Measurements from ENCODE around the gene SOX4. TPM values are rescaled to one million over a fixed set of nuclear protein-coding genes. Genes with fewer than 3 reads are reported as not detected.

The SOX4 gene
- total and polyA plus RNA-seq, 2 donors (not counting 1 experiment from before 2014, with no cell fraction given) = 5.1 to 38.1 TPM

DNA sequence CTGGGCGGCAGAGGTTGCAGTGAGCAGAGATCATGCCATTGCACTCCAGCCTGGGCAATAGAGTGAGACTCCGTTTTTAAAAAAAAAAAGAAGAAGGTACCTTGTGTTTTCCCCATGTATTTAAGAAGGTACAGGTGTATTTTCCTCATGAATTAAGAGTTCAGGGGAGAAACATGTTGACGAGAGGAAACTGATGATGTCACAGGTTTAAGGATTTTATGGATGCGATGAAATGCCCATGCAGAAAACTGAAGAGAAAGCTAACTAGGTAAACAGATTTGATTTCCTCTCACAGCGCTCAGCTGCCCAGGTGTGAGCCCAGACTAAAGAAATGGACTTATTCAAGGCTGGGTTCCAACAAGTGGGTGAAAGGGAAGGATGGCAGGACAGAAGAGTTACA is 38.4 kb upstream of the SOX4 start:
- H2AFZ ChIP-seq (ENCODE audit: low read length) = no peak overlapping the region
- DNase-seq (ENCODE audit: low read depth in 2 of 2) = no peak
- H3K9me3 ChIP-seq (ENCODE audit: control insufficient read depth, insufficient read depth, low read depth, low read length) = no peaks in the 10 kb centered on the region
- H3K4me3 ChIP-seq (replicated peaks in 1 of 4; ENCODE audit: control extremely low read depth in 1 of 4, insufficient read depth in 1 of 4, low read depth in 3 of 4, low read length in 4 of 4) = no peak overlapping the region
- no peaks in the 10 kb centered on the region for H3K27me3 ChIP-seq (ENCODE audit: control insufficient read depth, insufficient read depth, low read length)
- H3K4me2 ChIP-seq (ENCODE audit: extremely low read depth, insufficient read depth, low read length) = no peak overlapping the region
- no peaks in the 10 kb centered on the region for H4K20me1 ChIP-seq (ENCODE audit: control insufficient read depth, extremely low read depth, insufficient read depth, low read length)
- H3K36me3 ChIP-seq (ENCODE audit: control insufficient read depth, insufficient read depth, low read length) = no peaks in the 10 kb centered on the region
- H3K79me2 ChIP-seq (ENCODE audit: control insufficient read depth, insufficient read depth, low read length) = no peaks in the 10 kb centered on the region
- no peak for TF ChIP-seq EZH2 (IDR thresholded peaks at IDR 0.05; ENCODE audit: low read length, missing control alignments)
- TF ChIP-seq, protein P1, sequence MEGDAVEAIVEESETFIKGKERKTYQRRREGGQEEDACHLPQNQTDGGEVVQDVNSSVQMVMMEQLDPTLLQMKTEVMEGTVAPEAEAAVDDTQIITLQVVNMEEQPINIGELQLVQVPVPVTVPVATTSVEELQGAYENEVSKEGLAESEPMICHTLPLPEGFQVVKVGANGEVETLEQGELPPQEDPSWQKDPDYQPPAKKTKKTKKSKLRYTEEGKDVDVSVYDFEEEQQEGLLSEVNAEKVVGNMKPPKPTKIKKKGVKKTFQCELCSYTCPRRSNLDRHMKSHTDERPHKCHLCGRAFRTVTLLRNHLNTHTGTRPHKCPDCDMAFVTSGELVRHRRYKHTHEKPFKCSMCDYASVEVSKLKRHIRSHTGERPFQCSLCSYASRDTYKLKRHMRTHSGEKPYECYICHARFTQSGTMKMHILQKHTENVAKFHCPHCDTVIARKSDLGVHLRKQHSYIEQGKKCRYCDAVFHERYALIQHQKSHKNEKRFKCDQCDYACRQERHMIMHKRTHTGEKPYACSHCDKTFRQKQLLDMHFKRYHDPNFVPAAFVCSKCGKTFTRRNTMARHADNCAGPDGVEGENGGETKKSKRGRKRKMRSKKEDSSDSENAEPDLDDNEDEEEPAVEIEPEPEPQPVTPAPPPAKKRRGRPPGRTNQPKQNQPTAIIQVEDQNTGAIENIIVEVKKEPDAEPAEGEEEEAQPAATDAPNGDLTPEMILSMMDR (conservative IDR thresholded peaks at IDR 0.05 in 1 of 2, IDR thresholded peaks at IDR 0.05 in 1 of 2; ENCODE audit: low read depth in 1 of 2, low read length in 2 of 2) = no peak
- H3K4me1 ChIP-seq (ENCODE audit: control insufficient read depth, extremely low read depth, insufficient read depth, low read length) = no peaks in the 10 kb centered on the region
- no peak overlapping the region for H3K27ac ChIP-seq (ENCODE audit: insufficient read depth, low read length)
- H3K9ac ChIP-seq (ENCODE audit: insufficient read depth, low read length) = no peak overlapping the region

DNA sequence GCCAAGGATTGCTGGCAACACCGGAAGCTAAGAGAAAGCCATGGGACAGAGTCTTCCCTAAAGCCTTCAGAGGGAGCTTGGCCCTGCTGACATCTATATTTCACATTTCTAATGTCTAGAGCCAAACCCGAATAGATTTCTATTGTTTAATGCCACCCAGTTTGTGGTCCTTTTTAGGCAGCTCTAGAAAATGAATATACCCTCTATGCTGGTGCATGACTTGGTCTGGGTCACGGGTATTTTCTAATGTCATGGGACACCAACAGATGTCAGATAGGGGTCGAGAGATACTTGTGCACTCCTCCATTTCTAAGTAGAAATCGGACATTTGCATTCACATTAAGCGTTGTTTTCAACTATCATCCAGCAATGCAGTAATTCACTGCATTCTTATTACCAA is 37.0 kb upstream of the SOX4 start:
- Histone ChIP-seq H3K9me3 (ENCODE audit: control insufficient read depth, insufficient read depth, low read depth, low read length) (no peaks in the 10 kb centered on the region), H3K27me3 (ENCODE audit: control insufficient read depth, insufficient read depth, low read length) (no peaks in the 10 kb centered on the region), H3K36me3 (ENCODE audit: control insufficient read depth, insufficient read depth, low read length) (no peaks in the 10 kb centered on the region), H3K4me1 (ENCODE audit: control insufficient read depth, extremely low read depth, insufficient read depth, low read length) (no peaks in the 10 kb centered on the region), H3K9ac (ENCODE audit: insufficient read depth, low read length) (no peak overlapping the region), H2AFZ (ENCODE audit: low read length) (no peak overlapping the region), H3K79me2 (ENCODE audit: control insufficient read depth, insufficient read depth, low read length) (no peaks in the 10 kb centered on the region), H4K20me1 (ENCODE audit: control insufficient read depth, extremely low read depth, insufficient read depth, low read length) (no peaks in the 10 kb centered on the region), H3K4me3 (replicated peaks in 1 of 4; ENCODE audit: control extremely low read depth in 1 of 4, insufficient read depth in 1 of 4, low read depth in 3 of 4, low read length in 4 of 4) (no peak overlapping the region), H3K4me2 (ENCODE audit: extremely low read depth, insufficient read depth, low read length) (no peak overlapping the region), H3K27ac (ENCODE audit: insufficient read depth, low read length) (no peak overlapping the region)
- DNase-seq (ENCODE audit: low read depth in 2 of 2) = no peak
- no peak for TF ChIP-seq EZH2 (IDR thresholded peaks at IDR 0.05; ENCODE audit: low read length, missing control alignments)
- TF ChIP-seq, protein P1 (conservative IDR thresholded peaks at IDR 0.05 in 1 of 2, IDR thresholded peaks at IDR 0.05 in 1 of 2; ENCODE audit: low read depth in 1 of 2, low read length in 2 of 2) = no peak

DNA sequence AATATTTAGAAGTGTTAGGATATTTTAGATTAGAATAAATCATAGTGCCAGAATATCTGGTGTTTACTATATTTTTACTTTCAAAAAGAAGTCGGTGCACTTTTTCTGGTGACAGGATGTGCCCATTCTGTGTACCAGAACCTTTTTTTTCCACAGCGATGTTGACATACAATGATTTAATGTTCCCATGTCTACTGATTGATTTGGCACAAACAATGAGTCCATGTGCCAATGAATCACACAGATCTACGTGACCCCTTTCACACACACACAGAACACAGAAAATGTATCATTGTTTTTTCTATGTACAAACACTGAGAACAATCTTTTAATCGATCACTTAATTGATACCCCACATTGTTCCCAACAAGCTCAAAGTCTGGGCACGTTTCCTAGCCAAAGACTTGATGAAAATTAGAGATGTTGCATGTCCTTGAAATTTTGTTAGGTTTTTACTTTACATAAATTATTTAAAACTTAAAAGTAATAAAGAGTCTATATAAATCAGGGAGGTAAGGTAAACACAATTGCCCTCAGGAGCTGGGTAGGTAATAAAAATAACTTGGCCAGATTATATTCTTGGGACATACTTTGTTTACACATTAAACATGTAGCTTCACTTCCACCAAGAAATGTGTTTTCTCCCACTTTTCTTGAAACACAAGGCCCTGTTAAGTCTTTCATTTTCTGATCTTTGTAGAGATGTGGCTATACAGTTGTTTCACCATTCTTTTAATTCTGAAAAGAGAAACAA is 36.4 kb upstream of the SOX4 start:
- Histone ChIP-seq H3K9ac (ENCODE audit: insufficient read depth, low read length) (no peak overlapping the region), H3K4me1 (ENCODE audit: control insufficient read depth, extremely low read depth, insufficient read depth, low read length) (no peaks in the 10 kb centered on the region), H3K4me2 (ENCODE audit: extremely low read depth, insufficient read depth, low read length) (no peak overlapping the region), H3K36me3 (ENCODE audit: control insufficient read depth, insufficient read depth, low read length) (no peaks in the 10 kb centered on the region), H3K27me3 (ENCODE audit: control insufficient read depth, insufficient read depth, low read length) (no peaks in the 10 kb centered on the region), H2AFZ (ENCODE audit: low read length) (no peak overlapping the region), H3K9me3 (ENCODE audit: control insufficient read depth, insufficient read depth, low read depth, low read length) (no peaks in the 10 kb centered on the region), H3K27ac (ENCODE audit: insufficient read depth, low read length) (no peak overlapping the region), H3K79me2 (ENCODE audit: control insufficient read depth, insufficient read depth, low read length) (no peaks in the 10 kb centered on the region), H4K20me1 (ENCODE audit: control insufficient read depth, extremely low read depth, insufficient read depth, low read length) (no peaks in the 10 kb centered on the region), H3K4me3 (replicated peaks in 1 of 4; ENCODE audit: control extremely low read depth in 1 of 4, insufficient read depth in 1 of 4, low read depth in 3 of 4, low read length in 4 of 4) (no peak overlapping the region)
- DNase-seq (ENCODE audit: low read depth in 2 of 2) = no peak
- no peak for TF ChIP-seq EZH2 (IDR thresholded peaks at IDR 0.05; ENCODE audit: low read length, missing control alignments)
- TF ChIP-seq, protein P1 (conservative IDR thresholded peaks at IDR 0.05 in 1 of 2, IDR thresholded peaks at IDR 0.05 in 1 of 2; ENCODE audit: low read depth in 1 of 2, low read length in 2 of 2) = no peak

Measured in fibroblast of lung (primary cell).